Astrocyte (in vitro differentiated cells and primary cell): Measurements from ENCODE around the gene USP47. TPM values are rescaled to one million over a fixed set of nuclear protein-coding genes. Genes with fewer than 3 reads are reported as not detected.

ENCODE experiments used
- DNase-seq: peaks from one replicate; pipeline ENCODE4 v3.0.0-alpha.2; 2010; ENCODE audit warnings: low read depth
- FAIRE-seq: peaks from 2 replicates; lab custom pipeline; 2011; peaks lifted over from hg19 to GRCh38; lab: Jason Lieb, UNC
- H2AFZ ChIP-seq: 2 replicates; pipeline ENCODE4 v1.6.0; 2012; ENCODE audit warnings: low read depth, low read length, inconsistent platforms
- H3K27ac ChIP-seq: 2 replicates; pipeline ENCODE4 v1.5.1; 2011; ENCODE audit warnings: low read depth, low read length, inconsistent platforms
- H3K27me3 ChIP-seq: 2 replicates; pipeline ENCODE4 v1.6.0; 2011; ENCODE audit warnings: low read length, inconsistent platforms; ENCODE audit not compliant: insufficient read depth
- H3K36me3 ChIP-seq: 2 replicates; pipeline ENCODE4 v1.5.1; 2011; ENCODE audit warnings: low read length, inconsistent platforms; ENCODE audit not compliant: insufficient read depth
- H3K4me1 ChIP-seq: 2 replicates; pipeline ENCODE4 v1.5.1; 2011; ENCODE audit warnings: low read length, inconsistent platforms; ENCODE audit not compliant: insufficient read depth
- H3K4me2 ChIP-seq: 2 replicates; pipeline ENCODE4 v1.6.0; 2012; ENCODE audit warnings: low read length, inconsistent platforms
- H3K4me3 ChIP-seq: 2 replicates; pipeline ENCODE4 v1.5.1; 2011; ENCODE audit warnings: low read depth, mild to moderate bottlenecking, low read length, inconsistent platforms; ENCODE audit not compliant: insufficient read depth
- H3K79me2 ChIP-seq: 2 replicates; pipeline ENCODE4 v1.6.0; 2012; ENCODE audit warnings: mild to moderate bottlenecking, low read length, inconsistent platforms; ENCODE audit not compliant: insufficient read depth
- H3K9ac ChIP-seq: 2 replicates; pipeline ENCODE4 v1.6.0; 2012; ENCODE audit warnings: mild to moderate bottlenecking, low read length, inconsistent platforms
- H3K9me3 ChIP-seq: 2 replicates; pipeline ENCODE4 v1.5.1; 2012; ENCODE audit warnings: low read depth, mild to moderate bottlenecking, low read length, inconsistent platforms; ENCODE audit not compliant: insufficient read depth
- H4K20me1 ChIP-seq: 2 replicates; pipeline ENCODE4 v1.6.0; 2012; ENCODE audit warnings: low read length, inconsistent platforms; ENCODE audit not compliant: insufficient read depth
- H3K27ac Mint-ChIP-seq: one replicate; pipeline ENCODE4 v1.8.0; 2021; ENCODE audit warnings: mild to moderate bottlenecking, mixed read lengths; ENCODE audit not compliant: unreplicated experiment
- H3K27me3 Mint-ChIP-seq: one replicate; pipeline ENCODE4 v1.8.0; 2021; ENCODE audit warnings: low read depth, mixed read lengths; ENCODE audit not compliant: unreplicated experiment
- H3K36me3 Mint-ChIP-seq: one replicate; pipeline ENCODE4 v1.8.0; 2021; ENCODE audit warnings: low read depth, mixed read lengths; ENCODE audit not compliant: unreplicated experiment
- H3K4me1 Mint-ChIP-seq: one replicate; pipeline ENCODE4 v1.8.0; 2021; ENCODE audit warnings: low read depth, mixed read lengths; ENCODE audit not compliant: unreplicated experiment
- H3K4me3 Mint-ChIP-seq: one replicate; pipeline ENCODE4 v1.8.0; 2021; ENCODE audit warnings: mild to moderate bottlenecking, moderate library complexity, mixed read lengths; ENCODE audit not compliant: unreplicated experiment
- H3K9me3 Mint-ChIP-seq: one replicate; pipeline ENCODE4 v1.8.0; 2021; ENCODE audit warnings: mild to moderate bottlenecking, mixed read lengths; ENCODE audit not compliant: unreplicated experiment
- EZH2 ChIP-seq: IDR thresholded peaks from 2 replicates; pipeline ENCODE4 v1.6.1; 2012; ENCODE audit warnings: mild to moderate bottlenecking, low read length, inconsistent platforms; ENCODE audit not compliant: insufficient read depth
- total RNA-seq: library from RNA; stranded (reverse); gene quantifications from 2 replicates; pipeline ENCODE4 v1.2.1, GENCODE V29; 2021
- TF ChIP-seq, protein P1 (sequence below): IDR thresholded peaks from 2 replicates; pipeline ENCODE4 v1.5.1; 2011; ENCODE audit warnings: low read depth, mild to moderate bottlenecking, inconsistent platforms, low read length, moderate library complexity; ENCODE audit not compliant: insufficient read depth

Gene USP47
- total RNA-seq, 1 donor from 2014 or later: 49.5 TPM

DNA sequence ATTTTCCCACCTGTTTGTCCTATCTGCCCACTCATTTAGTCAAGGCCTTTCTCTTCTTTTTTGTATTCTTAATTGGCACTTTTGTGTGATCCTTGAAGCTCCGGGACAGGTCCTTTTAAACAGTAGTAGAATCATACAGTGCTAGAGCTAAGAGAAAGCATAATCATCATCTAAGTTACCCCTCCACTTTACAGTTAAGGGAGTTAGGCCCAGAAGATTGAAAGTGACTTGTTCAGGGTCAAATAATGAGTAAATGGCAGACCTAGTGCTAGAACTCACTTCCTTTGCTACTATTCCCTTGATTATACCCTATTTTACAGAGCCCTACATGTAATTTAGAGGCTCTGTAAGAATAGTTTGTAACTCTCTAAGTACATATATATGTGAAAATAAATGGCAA lies 2.5 kb downstream of the USP47 start:
- Histone ChIP-seq H3K4me1 (peaks cover 13% of the 10 kb centered on the region), H3K4me3 (peak overlapping the region; percentile 88), H3K27ac (peak overlapping the region; percentile 1), H3K27me3 (no peaks in the 10 kb centered on the region), H3K79me2 (peaks cover 74% of the 10 kb centered on the region), H3K9me3 (no peaks in the 10 kb centered on the region), H3K4me2 (peak overlapping the region; percentile 87), H2AFZ (no peak overlapping the region), H3K9ac (peak overlapping the region; percentile 99), H4K20me1 (peaks cover 66% of the 10 kb centered on the region), H3K36me3 (no peaks in the 10 kb centered on the region)
- H3K4me1 Mint-ChIP-seq: peaks cover 31% of the 10 kb centered on the region
- TF ChIP-seq EZH2: no peak
- TF ChIP-seq, protein P1, sequence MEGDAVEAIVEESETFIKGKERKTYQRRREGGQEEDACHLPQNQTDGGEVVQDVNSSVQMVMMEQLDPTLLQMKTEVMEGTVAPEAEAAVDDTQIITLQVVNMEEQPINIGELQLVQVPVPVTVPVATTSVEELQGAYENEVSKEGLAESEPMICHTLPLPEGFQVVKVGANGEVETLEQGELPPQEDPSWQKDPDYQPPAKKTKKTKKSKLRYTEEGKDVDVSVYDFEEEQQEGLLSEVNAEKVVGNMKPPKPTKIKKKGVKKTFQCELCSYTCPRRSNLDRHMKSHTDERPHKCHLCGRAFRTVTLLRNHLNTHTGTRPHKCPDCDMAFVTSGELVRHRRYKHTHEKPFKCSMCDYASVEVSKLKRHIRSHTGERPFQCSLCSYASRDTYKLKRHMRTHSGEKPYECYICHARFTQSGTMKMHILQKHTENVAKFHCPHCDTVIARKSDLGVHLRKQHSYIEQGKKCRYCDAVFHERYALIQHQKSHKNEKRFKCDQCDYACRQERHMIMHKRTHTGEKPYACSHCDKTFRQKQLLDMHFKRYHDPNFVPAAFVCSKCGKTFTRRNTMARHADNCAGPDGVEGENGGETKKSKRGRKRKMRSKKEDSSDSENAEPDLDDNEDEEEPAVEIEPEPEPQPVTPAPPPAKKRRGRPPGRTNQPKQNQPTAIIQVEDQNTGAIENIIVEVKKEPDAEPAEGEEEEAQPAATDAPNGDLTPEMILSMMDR: no peak
- DNase-seq (no peak), FAIRE-seq (no peak)
- no peak overlapping the region for H3K4me3 Mint-ChIP-seq
- H3K9me3 Mint-ChIP-seq: no peaks in the 10 kb centered on the region
- no peaks in the 10 kb centered on the region for H3K27me3 Mint-ChIP-seq
- no peaks in the 10 kb centered on the region for H3K36me3 Mint-ChIP-seq
- no peak overlapping the region for H3K27ac Mint-ChIP-seq

DNA sequence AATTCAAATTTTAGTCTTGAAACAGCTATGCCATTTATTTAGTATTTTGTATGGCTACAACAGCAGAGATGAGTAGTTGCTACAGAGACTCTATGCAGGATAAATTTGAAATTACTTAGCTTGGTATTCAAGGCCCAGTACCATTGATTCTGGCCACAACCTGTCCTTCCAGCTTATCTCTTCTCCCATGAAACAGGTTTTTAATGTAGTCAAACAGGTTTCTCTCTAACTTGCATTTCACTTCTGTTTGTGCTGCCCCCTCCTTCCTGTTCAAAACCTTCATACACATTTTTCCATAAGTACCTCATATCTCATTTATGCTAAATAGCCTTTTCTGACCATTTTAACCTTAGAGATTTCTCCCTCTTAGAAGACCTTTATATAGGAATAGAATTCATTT lies 3.3 kb downstream of the USP47 start:
- no peak for DNase-seq
- H3K36me3 Mint-ChIP-seq: no peaks in the 10 kb centered on the region
- H3K27me3 Mint-ChIP-seq: no peaks in the 10 kb centered on the region
- Histone ChIP-seq H3K79me2 (peaks cover 82% of the 10 kb centered on the region), H3K27me3 (no peaks in the 10 kb centered on the region), H3K36me3 (no peaks in the 10 kb centered on the region), H3K4me1 (peaks cover 13% of the 10 kb centered on the region), H3K4me3 (no peak overlapping the region), H4K20me1 (peaks cover 74% of the 10 kb centered on the region), H3K9ac (no peak overlapping the region), H2AFZ (no peak overlapping the region), H3K4me2 (peak overlapping the region; percentile 17), H3K9me3 (no peaks in the 10 kb centered on the region), H3K27ac (no peak overlapping the region)
- TF ChIP-seq, protein P1: no peak
- TF ChIP-seq EZH2: no peak
- H3K4me3 Mint-ChIP-seq: no peak overlapping the region
- no peaks in the 10 kb centered on the region for H3K9me3 Mint-ChIP-seq
- peaks cover 39% of the 10 kb centered on the region for H3K4me1 Mint-ChIP-seq
- no peak overlapping the region for H3K27ac Mint-ChIP-seq
- FAIRE-seq: no peak

DNA sequence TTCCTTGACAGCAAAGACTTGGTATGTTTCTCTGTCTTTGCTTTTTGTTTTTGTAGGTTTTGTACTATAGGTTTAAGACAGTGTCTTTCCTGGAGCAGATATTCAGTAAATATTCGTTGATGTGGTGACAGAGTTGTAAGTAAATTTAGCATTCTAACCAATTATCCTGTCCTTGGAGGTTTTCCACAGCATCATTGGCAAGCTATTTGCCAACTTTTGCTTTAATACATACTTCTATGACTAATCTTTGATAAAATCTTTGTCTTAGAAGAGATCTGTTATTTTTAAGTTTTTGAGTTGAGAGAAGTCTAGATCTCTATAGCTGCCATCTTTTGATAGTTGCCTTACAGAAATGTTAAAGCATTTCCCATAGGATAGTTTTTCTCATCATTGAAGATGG lies 3.8 kb downstream of the USP47 start:
- no peaks in the 10 kb centered on the region for H3K9me3 Mint-ChIP-seq
- Histone ChIP-seq H3K27ac (no peak overlapping the region), H3K4me3 (no peak overlapping the region), H3K9me3 (no peaks in the 10 kb centered on the region), H3K79me2 (peaks cover 87% of the 10 kb centered on the region), H3K36me3 (no peaks in the 10 kb centered on the region), H3K4me2 (peak overlapping the region; percentile 28), H3K4me1 (peaks cover 13% of the 10 kb centered on the region), H4K20me1 (peaks cover 79% of the 10 kb centered on the region), H2AFZ (no peak overlapping the region), H3K27me3 (no peaks in the 10 kb centered on the region), H3K9ac (no peak overlapping the region)
- no peaks in the 10 kb centered on the region for H3K36me3 Mint-ChIP-seq
- H3K4me1 Mint-ChIP-seq: peaks cover 44% of the 10 kb centered on the region
- no peaks in the 10 kb centered on the region for H3K27me3 Mint-ChIP-seq
- DNase-seq (peak; percentile 17), FAIRE-seq (no peak)
- H3K4me3 Mint-ChIP-seq: no peak overlapping the region
- H3K27ac Mint-ChIP-seq: no peak overlapping the region
- no peak for TF ChIP-seq EZH2
- TF ChIP-seq, protein P1: no peak
